SU-DHL-6 (cell line): ENCODE results near the gene ANO10.

Experiments used
- EZH2phosphoT487 ChIP-seq: fragments of 200-600 bp; sonication (generic), shearing (Covaris generic); conservative IDR thresholded peaks from 2 replicates; pipeline ENCODE4 v1.6.1; 2018; ENCODE audit warnings: mild to moderate bottlenecking, antibody characterized with exemption, low read length, moderate library complexity, mixed read lengths
- TF ChIP-seq, protein P1 (sequence below): fragments of 200-600 bp; sonication (generic); IDR thresholded peaks from one replicate; pipeline ENCODE4 v1.5.1; 2017; ENCODE audit warnings: antibody characterized with exemption, mild to moderate bottlenecking, low read length, moderate library complexity; ENCODE audit not compliant: insufficient read depth, poor library complexity, severe bottlenecking

DNA sequence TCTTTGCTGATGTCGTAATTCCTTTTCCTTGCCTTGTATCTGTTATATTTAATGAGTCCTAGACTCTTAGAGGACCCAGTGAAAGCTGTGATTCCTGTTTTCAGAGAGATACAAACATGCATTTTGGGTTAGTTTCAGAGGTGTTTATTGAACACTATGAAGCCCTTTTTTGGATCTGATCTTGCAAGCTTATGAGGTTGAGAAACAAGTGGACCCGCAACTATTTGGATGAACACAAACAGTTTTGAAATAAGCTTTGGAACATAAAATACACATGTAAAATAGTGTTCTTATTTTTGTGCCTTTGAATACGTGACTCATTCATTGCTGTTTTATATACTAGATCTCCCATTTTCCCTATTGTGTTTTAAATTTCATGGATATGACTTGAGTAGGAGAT is 302.0 kb downstream of the ANO10 start:
- TF ChIP-seq, protein P1, sequence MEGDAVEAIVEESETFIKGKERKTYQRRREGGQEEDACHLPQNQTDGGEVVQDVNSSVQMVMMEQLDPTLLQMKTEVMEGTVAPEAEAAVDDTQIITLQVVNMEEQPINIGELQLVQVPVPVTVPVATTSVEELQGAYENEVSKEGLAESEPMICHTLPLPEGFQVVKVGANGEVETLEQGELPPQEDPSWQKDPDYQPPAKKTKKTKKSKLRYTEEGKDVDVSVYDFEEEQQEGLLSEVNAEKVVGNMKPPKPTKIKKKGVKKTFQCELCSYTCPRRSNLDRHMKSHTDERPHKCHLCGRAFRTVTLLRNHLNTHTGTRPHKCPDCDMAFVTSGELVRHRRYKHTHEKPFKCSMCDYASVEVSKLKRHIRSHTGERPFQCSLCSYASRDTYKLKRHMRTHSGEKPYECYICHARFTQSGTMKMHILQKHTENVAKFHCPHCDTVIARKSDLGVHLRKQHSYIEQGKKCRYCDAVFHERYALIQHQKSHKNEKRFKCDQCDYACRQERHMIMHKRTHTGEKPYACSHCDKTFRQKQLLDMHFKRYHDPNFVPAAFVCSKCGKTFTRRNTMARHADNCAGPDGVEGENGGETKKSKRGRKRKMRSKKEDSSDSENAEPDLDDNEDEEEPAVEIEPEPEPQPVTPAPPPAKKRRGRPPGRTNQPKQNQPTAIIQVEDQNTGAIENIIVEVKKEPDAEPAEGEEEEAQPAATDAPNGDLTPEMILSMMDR: no peak
- no peak for TF ChIP-seq EZH2phosphoT487
